G401.6 (cell line): ENCODE results near the gene CAPRIN2.

Experiments used
- FAIRE-seq: peaks from 2 replicates; lab custom pipeline; 2012; peaks lifted over from hg19 to GRCh38; lab: Jason Lieb, UNC

Gene CAPRIN2

GRCh38 chr12:30700216-30700900, 54.4 kb downstream of the CAPRIN2 start:
- FAIRE-seq: no peak

- no peak for FAIRE-seq
Observed at GRCh38 chr12:30698346-30698745, 56.4 kb downstream of the CAPRIN2 start.

DNA sequence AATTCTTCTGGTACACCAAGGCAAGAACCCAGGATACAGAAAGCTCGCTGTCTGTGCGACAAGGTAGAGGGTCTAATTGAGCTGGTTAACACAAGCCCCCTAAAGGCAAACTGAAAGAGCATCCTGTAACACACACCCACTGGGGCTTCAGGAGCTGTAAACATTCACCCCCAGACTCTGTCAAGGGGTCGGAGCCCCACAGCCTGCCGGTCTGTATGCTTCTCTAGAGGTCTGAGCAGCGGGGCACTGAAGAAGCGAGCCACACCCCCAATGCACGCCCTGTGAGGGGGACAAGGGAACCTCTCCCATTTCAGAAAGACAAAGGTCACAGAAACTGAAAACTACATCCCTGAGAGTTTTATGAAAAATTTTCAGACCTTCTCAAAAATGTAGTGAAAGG, 57.8 kb downstream of the CAPRIN2 start:
- no peak for FAIRE-seq

DNA sequence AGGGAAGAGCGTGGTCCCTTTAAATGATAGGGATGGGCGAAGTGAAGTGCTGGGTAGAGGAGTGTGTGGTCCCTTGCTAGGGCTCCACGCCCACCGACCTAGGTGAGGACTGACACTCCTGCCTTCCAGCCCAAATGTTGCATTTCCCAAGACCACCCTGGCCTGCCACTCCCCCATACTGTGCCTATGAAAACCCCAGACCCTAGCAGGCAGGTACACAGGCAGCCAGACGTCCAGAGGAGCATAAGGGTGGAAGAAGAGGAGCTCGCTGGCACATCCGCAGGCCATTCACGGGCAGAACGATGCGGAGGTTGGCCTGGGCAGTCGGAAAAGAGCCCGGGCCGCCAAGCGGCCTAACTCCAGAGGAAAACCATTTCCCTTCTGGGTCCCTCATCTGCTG, 58.3 kb downstream of the CAPRIN2 start:
- FAIRE-seq: no peak

GRCh38 chr12:30696103-30696408, 58.7 kb downstream of the CAPRIN2 start:
- FAIRE-seq: no peak

DNA sequence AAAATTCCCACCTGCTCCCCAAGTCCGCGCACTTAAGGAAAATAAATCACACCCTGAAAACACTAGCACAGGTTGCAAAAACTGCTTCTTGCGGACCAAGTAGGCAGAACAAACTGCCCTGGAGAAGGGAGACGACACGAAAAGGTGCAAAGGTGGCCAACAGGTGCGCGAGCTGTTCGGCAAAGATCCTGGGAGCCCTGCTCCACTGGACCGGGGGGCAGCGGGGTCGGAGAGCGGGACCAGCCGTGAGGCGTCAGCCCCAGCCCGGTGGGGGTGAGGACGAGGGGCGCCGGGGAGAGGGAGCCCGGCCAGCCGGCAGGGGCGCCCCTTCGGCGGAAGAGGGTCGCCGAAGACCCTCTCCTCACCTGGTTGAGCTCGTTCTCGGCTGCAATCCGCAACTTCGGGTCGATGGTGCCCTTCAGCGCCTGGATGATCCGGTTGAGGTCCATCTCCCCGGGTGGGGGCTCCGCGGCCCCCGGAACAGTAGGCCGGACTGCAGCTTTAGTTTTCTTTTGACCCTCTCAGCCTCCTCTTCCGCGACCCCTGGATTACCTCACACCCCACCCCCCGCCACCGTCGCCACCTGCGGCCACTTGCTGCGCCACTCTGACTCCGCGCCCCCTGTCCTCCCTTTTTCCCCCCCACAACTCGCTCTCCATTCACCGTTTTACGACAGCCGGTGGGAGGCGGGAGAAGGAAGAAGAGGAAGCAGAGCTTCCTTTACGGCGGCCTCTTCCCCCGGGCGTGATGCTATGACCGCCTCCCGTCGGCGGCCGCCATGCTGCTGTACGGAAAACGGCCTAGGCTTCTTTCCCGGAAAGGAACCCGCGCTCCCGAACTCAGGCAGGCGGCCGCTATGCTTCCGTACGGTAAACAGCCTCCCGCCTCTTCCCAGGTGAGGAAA, 59.3 kb downstream of the CAPRIN2 start, which contains the start of gene IPO8:
Gene IPO8, minus strand, starts transcription at position 671 of the 904 bp plus-strand sequence. Its CDS starts 222 bp downstream, at position 449.
- peak; percentile 94 for FAIRE-seq

DNA sequence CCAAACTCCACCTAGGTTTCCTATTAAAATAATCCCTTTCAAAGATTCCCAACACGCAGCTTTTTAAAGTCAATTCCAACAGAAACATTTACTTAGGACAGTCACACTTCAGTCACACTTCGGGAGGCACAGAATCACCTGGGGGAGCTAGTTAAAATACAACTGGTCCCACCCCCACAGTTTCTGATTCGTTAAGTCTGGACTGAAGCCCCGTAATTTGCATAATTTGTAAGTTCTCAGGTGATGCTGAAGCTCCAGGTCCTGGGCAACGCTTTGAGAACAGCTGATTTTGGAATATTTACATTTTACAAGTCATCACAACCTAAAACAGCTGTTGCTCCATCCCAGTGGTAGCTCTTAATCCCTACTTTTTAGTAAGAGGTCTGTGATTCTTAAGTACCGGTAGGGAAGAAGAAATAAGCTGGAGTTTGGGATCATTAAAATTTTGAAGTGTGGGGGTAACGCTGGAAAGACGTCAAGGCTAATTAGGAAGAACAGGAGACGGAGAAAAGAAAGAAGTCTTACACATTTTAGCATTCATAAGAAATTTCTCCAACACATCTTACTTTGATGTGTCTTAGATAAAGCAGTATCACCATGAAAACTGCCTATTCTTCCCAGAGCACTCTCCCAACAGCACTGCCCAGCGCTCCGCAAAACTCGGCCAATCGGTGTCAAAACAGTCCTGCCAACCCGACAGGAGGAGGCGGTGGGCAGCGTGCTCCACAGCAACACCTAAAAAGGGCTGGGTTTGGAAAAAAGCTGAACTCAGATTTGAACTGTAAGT, 60.1 kb downstream of the CAPRIN2 start:
- FAIRE-seq: no peak

DNA sequence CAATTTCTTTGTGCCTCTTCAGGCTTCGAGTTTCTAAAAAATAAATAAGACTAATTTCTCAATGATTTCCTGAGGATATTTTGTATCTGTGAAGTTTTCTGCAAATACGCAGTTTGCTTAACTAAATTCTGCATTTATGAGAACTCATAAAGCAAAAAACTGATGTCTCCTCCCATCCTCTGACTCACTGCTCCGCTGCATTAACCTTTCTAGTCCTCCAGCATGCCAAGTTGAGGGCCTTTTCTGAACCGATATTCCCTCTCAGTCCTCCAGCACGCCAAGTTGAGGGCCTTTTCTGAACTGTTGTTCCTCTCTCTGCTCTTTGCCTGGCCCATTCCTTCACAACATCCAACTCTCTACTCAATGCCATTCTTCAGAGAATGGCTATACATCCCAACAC, 62.3 kb downstream of the CAPRIN2 start:
- FAIRE-seq: no peak

DNA sequence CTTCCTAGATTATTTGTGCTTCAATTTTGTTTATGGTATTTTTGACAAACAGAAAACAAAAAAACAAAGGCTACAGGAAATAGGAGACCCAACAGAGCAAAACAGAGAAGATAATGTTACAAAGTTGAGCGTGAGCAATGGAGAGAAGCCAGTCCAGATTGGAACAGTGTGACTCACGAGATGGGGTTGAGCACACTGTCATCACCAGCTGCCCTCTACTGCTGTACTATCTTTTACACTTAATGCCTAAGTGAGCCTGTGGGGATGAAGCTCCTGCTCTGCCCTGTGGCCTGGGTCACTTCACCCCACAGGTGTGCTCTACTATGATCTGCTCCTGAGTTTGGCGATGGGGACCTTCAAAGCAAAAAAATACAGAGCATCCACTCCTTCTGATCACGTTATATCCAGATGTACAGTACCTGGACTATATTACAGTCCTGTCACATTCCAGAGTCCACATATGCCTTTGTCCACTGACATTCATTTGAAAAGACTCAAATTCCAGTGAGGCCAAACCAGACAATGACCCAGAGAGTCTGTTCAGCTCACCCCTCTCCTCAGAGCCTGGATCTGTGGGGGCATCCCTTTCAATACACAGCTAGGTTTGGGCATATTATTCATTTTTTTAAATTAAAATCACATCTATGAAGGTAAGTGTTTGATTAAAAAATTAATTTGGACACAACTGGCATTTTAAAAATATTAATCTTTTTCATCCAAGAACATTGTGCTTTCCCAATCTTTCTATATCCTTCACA, 63.5 kb downstream of the CAPRIN2 start:
- no peak for FAIRE-seq

DNA sequence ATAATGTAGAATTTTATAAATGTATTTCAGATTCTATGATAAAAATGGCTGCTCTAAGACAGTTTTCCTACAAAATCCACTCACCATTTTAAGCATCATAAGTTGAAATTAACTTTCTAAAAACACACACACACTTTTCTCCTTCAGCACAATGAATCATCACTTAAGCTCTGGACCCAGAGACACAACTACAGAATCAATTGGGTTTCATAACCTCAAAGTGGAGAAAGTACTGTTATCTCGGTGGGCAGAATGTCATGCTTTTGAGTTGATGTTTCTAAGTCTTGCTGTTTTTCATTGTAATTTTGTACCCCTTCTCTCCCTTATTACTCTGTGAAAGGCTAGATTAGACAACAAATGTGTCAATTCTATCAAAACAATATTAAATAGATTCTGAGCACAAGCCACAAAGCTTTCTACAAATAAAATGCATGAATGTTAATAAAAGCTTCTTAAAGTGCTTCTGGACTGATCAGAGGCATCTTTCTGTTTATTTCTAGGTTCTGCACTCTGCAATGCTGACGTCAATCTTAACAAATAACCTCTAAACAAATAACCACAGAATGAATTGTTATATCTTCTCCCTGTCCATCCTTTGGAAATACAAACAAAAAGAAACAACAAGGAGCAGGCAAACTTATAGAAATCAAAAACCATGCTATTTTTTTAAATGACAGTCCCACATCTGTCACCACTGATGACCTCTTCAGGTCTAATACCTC, 67.3 kb downstream of the CAPRIN2 start:
- no peak for FAIRE-seq

GRCh38 chr12:30679241-30679640, 75.5 kb downstream of the CAPRIN2 start:
- FAIRE-seq: no peak

DNA sequence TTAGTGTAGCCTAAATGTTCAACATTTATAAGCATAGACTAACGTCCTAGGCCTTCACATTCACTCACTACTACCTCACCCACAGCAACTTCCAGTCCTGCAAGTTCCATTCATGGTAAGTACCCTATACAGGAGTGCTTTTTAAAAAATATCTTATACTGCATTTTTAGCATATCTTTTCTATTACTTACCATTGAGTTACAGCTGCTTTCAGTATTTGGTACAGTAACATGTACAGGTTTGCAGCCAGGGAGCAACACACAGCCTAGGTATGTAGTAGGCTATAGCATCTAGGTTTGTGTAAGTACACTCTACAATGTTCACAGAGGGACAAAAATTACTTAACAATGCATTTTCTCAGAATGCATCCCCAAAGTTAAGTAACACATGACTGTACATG, 76.5 kb downstream of the CAPRIN2 start:
- FAIRE-seq: no peak

- no peak for FAIRE-seq
Observed at GRCh38 chr12:30661210-30661609, 93.5 kb downstream of the CAPRIN2 start.
